HL-60 (cell line): ENCODE results near the gene IL1A.

Experiments
- CTCF ChIP-seq: IDR thresholded peaks from one replicate; pipeline ENCODE4 v1.5.1; 2011; ENCODE audit warnings: low read length, control low read depth, inconsistent platforms; ENCODE audit not compliant: insufficient read depth
- GABPA ChIP-seq: IDR thresholded peaks from 2 replicates; pipeline ENCODE4 v1.6.1; 2012; ENCODE audit warnings: low read depth
- POLR2AphosphoS5 ChIP-seq: IDR thresholded peaks from 2 replicates; pipeline ENCODE4 v1.6.1; 2012; ENCODE audit warnings: low read depth
- SPI1 ChIP-seq: IDR thresholded peaks from 2 replicates; pipeline ENCODE4 v1.6.1; 2012; ENCODE audit warnings: low read depth, mild to moderate bottlenecking, borderline replicate concordance
- TF ChIP-seq, protein P1 (sequence below): IDR thresholded peaks from 2 replicates; pipeline ENCODE4 v1.6.1; 2012; ENCODE audit warnings: low read depth; ENCODE audit not compliant: insufficient replicate concordance

- TF ChIP-seq CTCF (no peak), GABPA (no peak), POLR2AphosphoS5 (no peak), SPI1 (no peak)
- TF ChIP-seq, protein P1, sequence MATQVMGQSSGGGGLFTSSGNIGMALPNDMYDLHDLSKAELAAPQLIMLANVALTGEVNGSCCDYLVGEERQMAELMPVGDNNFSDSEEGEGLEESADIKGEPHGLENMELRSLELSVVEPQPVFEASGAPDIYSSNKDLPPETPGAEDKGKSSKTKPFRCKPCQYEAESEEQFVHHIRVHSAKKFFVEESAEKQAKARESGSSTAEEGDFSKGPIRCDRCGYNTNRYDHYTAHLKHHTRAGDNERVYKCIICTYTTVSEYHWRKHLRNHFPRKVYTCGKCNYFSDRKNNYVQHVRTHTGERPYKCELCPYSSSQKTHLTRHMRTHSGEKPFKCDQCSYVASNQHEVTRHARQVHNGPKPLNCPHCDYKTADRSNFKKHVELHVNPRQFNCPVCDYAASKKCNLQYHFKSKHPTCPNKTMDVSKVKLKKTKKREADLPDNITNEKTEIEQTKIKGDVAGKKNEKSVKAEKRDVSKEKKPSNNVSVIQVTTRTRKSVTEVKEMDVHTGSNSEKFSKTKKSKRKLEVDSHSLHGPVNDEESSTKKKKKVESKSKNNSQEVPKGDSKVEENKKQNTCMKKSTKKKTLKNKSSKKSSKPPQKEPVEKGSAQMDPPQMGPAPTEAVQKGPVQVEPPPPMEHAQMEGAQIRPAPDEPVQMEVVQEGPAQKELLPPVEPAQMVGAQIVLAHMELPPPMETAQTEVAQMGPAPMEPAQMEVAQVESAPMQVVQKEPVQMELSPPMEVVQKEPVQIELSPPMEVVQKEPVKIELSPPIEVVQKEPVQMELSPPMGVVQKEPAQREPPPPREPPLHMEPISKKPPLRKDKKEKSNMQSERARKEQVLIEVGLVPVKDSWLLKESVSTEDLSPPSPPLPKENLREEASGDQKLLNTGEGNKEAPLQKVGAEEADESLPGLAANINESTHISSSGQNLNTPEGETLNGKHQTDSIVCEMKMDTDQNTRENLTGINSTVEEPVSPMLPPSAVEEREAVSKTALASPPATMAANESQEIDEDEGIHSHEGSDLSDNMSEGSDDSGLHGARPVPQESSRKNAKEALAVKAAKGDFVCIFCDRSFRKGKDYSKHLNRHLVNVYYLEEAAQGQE: no peak
Measured at GRCh38 chr2:112731479-112731878, 52.8 kb downstream of the IL1A start.
